Measurements from ENCODE around the gene HIGD2A. TPM values are rescaled to one million over a fixed set of nuclear protein-coding genes. Genes with fewer than 3 reads are reported as not detected.
A peak's percentile ranks its signal among the peaks of the same experiment; 100 is the strongest.

HIGD2A gene
- total and polyA plus RNA-seq, 5 donors: 164 to 349 (median 189) TPM

- peaks cover 11% of the 10 kb centered on the region for H3K4me1 ChIP-seq (ENCODE audit: control insufficient read depth, insufficient read depth, low read length)
- no peak overlapping the region for H3K4me3 ChIP-seq (ENCODE audit: low read length)
- 79% methylated on average over 13 of the region's 13 CpGs for WGBS
- ATAC-seq (peak; percentile 6 to 27), DNase-seq (peak in 1 of 3 donors; percentile 53)
- H3K9me3 ChIP-seq (ENCODE audit: control insufficient read depth, low read length): no peaks in the 10 kb centered on the region
- peak overlapping the region; percentile 61 for H3K27ac ChIP-seq (ENCODE audit: low read length)
- H3K27me3 ChIP-seq (ENCODE audit: control insufficient read depth, insufficient read depth): no peaks in the 10 kb centered on the region
- intact Hi-C loops (cut with DNase I): no loop called here
Observed at GRCh38 chr5:176371621-176372539, 16.7 kb upstream of the HIGD2A start.

GRCh38 chr5:176373100-176373818, 15.3 kb upstream of the HIGD2A start:
- peak overlapping the region; percentile 61 for H3K27ac ChIP-seq (ENCODE audit: low read length)
- no peak overlapping the region for H3K4me3 ChIP-seq (ENCODE audit: low read length)
- H3K9me3 ChIP-seq (ENCODE audit: control insufficient read depth, low read length): no peaks in the 10 kb centered on the region
- DNase-seq (peak in 2 of 3 donors; percentile 42 to 83), ATAC-seq (peak; percentile 54 to 75)
- no peaks in the 10 kb centered on the region for H3K27me3 ChIP-seq (ENCODE audit: control insufficient read depth, insufficient read depth)
- WGBS: 37% methylated on average over 7 of the region's 7 CpGs
- intact Hi-C loops (cut with DNase I): no loop called here
- H3K4me1 ChIP-seq (ENCODE audit: control insufficient read depth, insufficient read depth, low read length): peaks cover 11% of the 10 kb centered on the region

DNA sequence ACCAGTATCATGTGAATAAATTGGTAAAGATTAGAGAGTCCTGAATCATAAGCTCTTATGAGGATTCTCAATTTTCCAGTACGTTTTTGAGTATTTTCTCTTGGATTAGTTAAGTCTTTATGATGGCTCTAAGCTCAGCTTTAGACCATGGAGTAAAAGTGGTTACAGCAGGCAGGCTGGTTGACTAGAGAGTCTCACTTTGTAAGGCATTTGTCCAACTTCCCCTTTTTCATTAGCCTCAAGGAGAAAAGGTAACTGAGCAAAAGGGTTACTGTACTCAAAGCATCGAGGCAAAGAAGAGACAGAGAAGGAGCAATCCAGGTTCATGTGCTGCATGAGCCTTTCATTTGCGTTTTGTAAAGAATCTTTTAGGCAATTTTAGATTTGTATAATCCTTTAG, 8.7 kb upstream of the HIGD2A start:
- ATAC-seq: no peak
- DNase-seq: no peak
- Histone ChIP-seq H3K4me3 (ENCODE audit: low read length) (no peak overlapping the region), H3K27ac (ENCODE audit: low read length) (no peak overlapping the region), H3K27me3 (ENCODE audit: control insufficient read depth, insufficient read depth) (no peaks in the 10 kb centered on the region), H3K9me3 (ENCODE audit: control insufficient read depth, low read length) (no peaks in the 10 kb centered on the region), H3K4me1 (ENCODE audit: control insufficient read depth, insufficient read depth, low read length) (no peaks in the 10 kb centered on the region)
- intact Hi-C loops (cut with DNase I): no loop called here
- 83% methylated on average over 3 of the region's 3 CpGs for WGBS

DNA sequence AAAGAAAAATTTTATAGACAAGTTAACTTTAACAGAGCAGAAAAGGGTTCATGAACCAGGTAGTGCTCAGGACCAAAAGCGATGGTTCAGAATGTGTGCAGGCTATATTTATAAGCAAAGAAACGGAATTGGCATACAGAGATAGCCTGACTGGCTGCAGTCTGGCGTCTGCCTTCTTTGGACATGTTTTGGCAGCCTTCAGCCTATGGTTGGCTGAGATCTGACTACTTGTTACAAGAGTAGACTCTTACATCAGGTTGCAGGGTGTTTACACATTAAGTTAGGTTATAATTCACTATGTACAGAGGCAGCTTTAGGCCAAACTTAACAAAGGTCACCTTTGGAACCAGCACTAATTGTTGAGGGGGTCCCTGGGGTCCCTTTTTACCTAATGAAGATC, 7.1 kb upstream of the HIGD2A start:
- Histone ChIP-seq H3K27ac (ENCODE audit: low read length) (peak overlapping the region; percentile 88), H3K4me3 (ENCODE audit: low read length) (no peak overlapping the region), H3K27me3 (ENCODE audit: control insufficient read depth, insufficient read depth) (no peaks in the 10 kb centered on the region), H3K4me1 (ENCODE audit: control insufficient read depth, insufficient read depth, low read length) (no peaks in the 10 kb centered on the region), H3K9me3 (ENCODE audit: control insufficient read depth, low read length) (no peaks in the 10 kb centered on the region)
- WGBS: 47% methylated on average over 3 of the region's 3 CpGs
- ATAC-seq (peak; percentile 65 to 86), DNase-seq (peak in 2 of 3 donors; percentile 41 to 57)
- intact Hi-C loops (cut with DNase I): no loop called here

DNA sequence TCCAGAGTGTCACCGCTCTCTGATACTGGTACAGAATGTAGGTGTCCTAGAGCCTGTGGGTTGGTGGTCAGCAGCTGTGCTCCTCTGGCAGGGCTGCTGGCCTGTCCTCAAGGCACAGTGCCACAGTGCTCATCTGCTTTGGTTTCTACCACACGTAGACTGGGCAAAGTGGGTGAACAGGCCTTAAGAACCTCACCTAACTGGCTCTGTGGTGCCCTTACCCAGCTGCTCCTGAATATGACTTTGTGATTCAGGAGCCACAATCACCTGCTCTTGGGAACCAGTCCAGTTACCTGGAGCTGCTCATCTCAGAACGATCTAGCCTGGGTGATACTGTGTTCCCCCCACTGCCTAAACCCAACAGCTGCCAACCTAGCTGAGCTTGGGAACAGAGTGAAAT, 6.6 kb upstream of the HIGD2A start:
- ATAC-seq (no peak), DNase-seq (no peak)
- no peak overlapping the region for H3K4me3 ChIP-seq (ENCODE audit: low read length)
- H3K27ac ChIP-seq (ENCODE audit: low read length): peak overlapping the region; percentile 88
- no peaks in the 10 kb centered on the region for H3K9me3 ChIP-seq (ENCODE audit: control insufficient read depth, low read length)
- intact Hi-C loops (cut with DNase I): no loop called here
- H3K27me3 ChIP-seq (ENCODE audit: control insufficient read depth, insufficient read depth): no peaks in the 10 kb centered on the region
- 80% methylated on average over 3 of the region's 3 CpGs for WGBS
- no peaks in the 10 kb centered on the region for H3K4me1 ChIP-seq (ENCODE audit: control insufficient read depth, insufficient read depth, low read length)

- 87% methylated on average over 3 of the region's 3 CpGs for WGBS
- no peak for ATAC-seq
- peaks cover 2% of the 10 kb centered on the region for H3K4me1 ChIP-seq (ENCODE audit: control insufficient read depth, insufficient read depth, low read length)
- peak overlapping the region; percentile 88 for H3K27ac ChIP-seq (ENCODE audit: low read length)
- no peaks in the 10 kb centered on the region for H3K27me3 ChIP-seq (ENCODE audit: control insufficient read depth, insufficient read depth)
- H3K4me3 ChIP-seq (ENCODE audit: low read length): no peak overlapping the region
- no peaks in the 10 kb centered on the region for H3K9me3 ChIP-seq (ENCODE audit: control insufficient read depth, low read length)
- no peak for DNase-seq
- intact Hi-C loops (cut with DNase I): no loop called here
Observed at GRCh38 chr5:176382721-176383120, 5.8 kb upstream of the HIGD2A start.

DNA sequence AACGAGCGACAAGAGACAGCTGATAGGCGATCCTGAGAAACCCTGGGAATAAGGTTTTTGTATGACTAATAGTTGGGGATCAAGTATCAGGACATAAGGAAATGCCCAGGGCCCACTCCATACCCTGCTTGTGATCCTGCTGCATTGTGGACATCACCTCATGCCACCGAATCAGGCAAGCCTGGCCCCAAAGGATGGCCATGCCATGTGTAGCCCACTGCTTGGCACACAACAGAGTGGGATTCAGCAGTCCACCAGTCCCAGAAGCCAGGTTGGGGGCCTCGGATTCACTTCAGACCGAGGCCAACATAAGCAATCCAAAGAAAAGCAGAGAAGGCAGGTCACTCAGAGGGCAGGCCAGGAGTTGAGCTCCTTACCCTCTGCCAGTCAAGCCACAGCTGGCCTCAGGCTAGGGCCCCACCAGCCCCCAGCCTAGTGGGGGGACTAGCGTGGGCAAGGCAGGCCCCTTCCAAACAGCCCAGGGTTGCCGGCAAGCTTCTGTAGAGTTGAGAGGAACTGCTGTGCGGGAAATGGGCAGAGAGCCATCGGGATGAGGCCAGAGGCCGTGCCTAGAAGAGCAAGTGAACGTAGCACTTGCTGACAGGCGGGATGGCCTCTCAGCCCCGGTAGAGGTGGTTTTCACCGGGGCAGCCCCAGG, 5.2 kb upstream of the HIGD2A start:
- H3K4me1 ChIP-seq (ENCODE audit: control insufficient read depth, insufficient read depth, low read length): peaks cover 2% of the 10 kb centered on the region

GRCh38 chr5:176383961-176384360, 4.6 kb upstream of the HIGD2A start:
- Histone ChIP-seq H3K9me3 (ENCODE audit: control insufficient read depth, low read length) (no peaks in the 10 kb centered on the region), H3K27ac (ENCODE audit: low read length) (no peak overlapping the region), H3K27me3 (ENCODE audit: control insufficient read depth, insufficient read depth) (no peaks in the 10 kb centered on the region), H3K4me1 (ENCODE audit: control insufficient read depth, insufficient read depth, low read length) (peaks cover 2% of the 10 kb centered on the region), H3K4me3 (ENCODE audit: low read length) (no peak overlapping the region)
- intact Hi-C loops (cut with DNase I): no loop called here
- 84% methylated on average over 9 of the region's 9 CpGs for WGBS
- ATAC-seq (no peak), DNase-seq (no peak)

More for the DNA sequence above, 5.2 kb upstream of the HIGD2A start:
- 78% methylated on average over 15 of the region's 15 CpGs for WGBS
- intact Hi-C loops (cut with DNase I): no loop called here
- no peaks in the 10 kb centered on the region for H3K9me3 ChIP-seq (ENCODE audit: control insufficient read depth, low read length)
- no peaks in the 10 kb centered on the region for H3K27me3 ChIP-seq (ENCODE audit: control insufficient read depth, insufficient read depth)
- no peak for ATAC-seq
- no peak overlapping the region for H3K4me3 ChIP-seq (ENCODE audit: low read length)
- no peak overlapping the region for H3K27ac ChIP-seq (ENCODE audit: low read length)
- DNase-seq: peak in 1 of 3 donors; percentile 51

DNA sequence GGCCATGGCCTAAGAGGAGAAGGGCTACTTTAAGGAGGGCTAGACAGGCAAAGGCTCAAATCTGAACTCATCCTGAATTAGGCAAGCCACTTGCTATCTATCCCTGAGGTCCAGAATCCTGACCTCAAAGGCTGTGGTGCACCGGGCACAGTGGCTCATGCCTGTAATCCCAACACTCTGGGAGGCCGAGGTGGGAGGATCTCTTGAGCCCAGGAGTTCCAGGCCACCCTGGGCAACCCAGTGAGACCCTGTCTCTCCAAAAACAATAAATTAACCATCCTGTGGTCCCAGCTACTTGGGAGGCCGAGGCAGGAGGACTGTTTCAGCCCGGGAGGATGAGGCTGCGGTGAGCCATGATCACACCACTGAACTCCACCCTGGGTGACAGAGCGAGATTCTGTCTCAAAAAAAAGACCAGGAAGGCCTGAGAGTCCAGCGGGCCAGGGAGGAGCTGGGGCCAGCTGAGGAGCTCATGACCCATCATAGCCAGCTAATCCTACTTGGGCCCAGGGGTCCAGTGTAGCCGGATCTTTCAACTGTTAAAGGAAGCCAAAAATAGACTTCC, 4.1 kb upstream of the HIGD2A start:
- Histone ChIP-seq H3K27me3 (ENCODE audit: control insufficient read depth, insufficient read depth) (no peaks in the 10 kb centered on the region), H3K27ac (ENCODE audit: low read length) (no peak overlapping the region), H3K9me3 (ENCODE audit: control insufficient read depth, low read length) (no peaks in the 10 kb centered on the region), H3K4me3 (ENCODE audit: low read length) (no peak overlapping the region), H3K4me1 (ENCODE audit: control insufficient read depth, insufficient read depth, low read length) (peaks cover 2% of the 10 kb centered on the region)
- DNase-seq (no peak), ATAC-seq (no peak)
- 88% methylated on average over 8 of the region's 8 CpGs for WGBS
- intact Hi-C loops (cut with DNase I): no loop called here

DNA sequence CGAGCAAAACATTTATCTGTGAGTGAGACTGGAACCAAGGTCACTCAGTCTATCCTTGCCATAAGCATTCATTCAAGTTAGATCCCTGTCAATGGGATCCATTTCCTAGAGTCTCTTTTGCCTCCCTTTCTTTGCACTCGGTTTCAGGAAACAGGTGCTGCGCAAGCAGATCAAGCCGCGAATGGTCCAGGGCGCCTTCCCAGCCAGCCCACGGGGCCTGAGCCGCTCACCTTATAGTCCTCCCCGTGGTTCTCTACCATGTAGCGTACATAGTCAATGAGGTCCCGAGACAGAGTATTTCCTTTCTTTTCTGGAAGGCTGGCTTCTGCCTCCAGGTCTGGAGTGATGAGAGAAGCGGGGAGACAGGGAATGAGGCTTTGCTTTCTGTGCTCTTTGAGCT, 3.6 kb upstream of the HIGD2A start:
- DNase-seq: peak in 1 of 3 donors; percentile 31

More for the DNA sequence above, 3.6 kb upstream of the HIGD2A start:
- intact Hi-C loops (cut with DNase I): no loop called here
- H3K27me3 ChIP-seq (ENCODE audit: control insufficient read depth, insufficient read depth): no peaks in the 10 kb centered on the region
- peaks cover 2% of the 10 kb centered on the region for H3K4me1 ChIP-seq (ENCODE audit: control insufficient read depth, insufficient read depth, low read length)
- no peaks in the 10 kb centered on the region for H3K9me3 ChIP-seq (ENCODE audit: control insufficient read depth, low read length)
- WGBS: 89% methylated on average over 12 of the region's 12 CpGs
- no peak overlapping the region for H3K4me3 ChIP-seq (ENCODE audit: low read length)
- no peak overlapping the region for H3K27ac ChIP-seq (ENCODE audit: low read length)
- ATAC-seq: no peak
